ENCODE measurements around the gene NUTM2F.
"Not testable (repeated sequence)": the region's sequence is repeated elsewhere in the genome, so short reads cannot be mapped to it uniquely, and the experiment has no call there.

NUTM2F gene

DNA sequence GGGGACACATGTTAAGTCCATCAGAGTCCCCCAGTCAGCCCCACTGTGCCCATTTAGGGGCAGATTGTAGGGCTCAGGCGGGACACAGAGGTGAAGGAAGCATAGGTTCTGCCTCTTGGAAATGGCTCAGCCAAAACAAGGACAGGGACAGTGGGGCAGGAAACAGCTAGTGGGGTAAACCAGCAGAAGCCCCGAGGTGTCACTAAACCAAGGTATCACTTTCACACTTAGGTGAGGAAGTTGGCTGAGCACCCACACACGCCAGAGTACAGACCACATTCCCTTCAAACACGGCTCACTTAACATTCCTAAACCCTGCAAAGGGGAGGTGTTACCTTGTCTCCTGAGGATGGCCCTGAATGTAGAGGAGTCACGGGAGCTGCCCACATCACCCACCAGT lies 12.2 kb downstream of the NUTM2F start:
- not testable (repeated sequence) for H3K9me3 ChIP-seq (ENCODE audit: control insufficient read depth in 1 of 2, low read length in 2 of 2)

GRCh38 chr9:94315034-94315984 lies 13.1 kb downstream of the NUTM2F start:
- H3K4me3 ChIP-seq (ENCODE audit: low read depth in 1 of 2, low read length in 2 of 2): not testable (repeated sequence)

More for the DNA sequence above, 12.2 kb downstream of the NUTM2F start:
- H3K9ac ChIP-seq (ENCODE audit: low read depth in 1 of 2, low read length in 2 of 2); H3K36me3 ChIP-seq (ENCODE audit: control insufficient read depth in 1 of 2, insufficient read depth in 2 of 2, low read length in 2 of 2); H3K4me3 ChIP-seq (ENCODE audit: low read depth in 1 of 2, low read length in 2 of 2); H3K4me1 ChIP-seq (ENCODE audit: control insufficient read depth in 1 of 2, insufficient read depth in 2 of 2, low read length in 2 of 2); H3K27me3 ChIP-seq (ENCODE audit: control insufficient read depth in 1 of 2, insufficient read depth in 2 of 2, low read length in 2 of 2); H3K27ac ChIP-seq (ENCODE audit: low read depth, low read length): not testable (repeated sequence)

GRCh38 chr9:94303321-94303720 lies 25.1 kb downstream of the NUTM2F start:
- Histone ChIP-seq H3K36me3 (ENCODE audit: control insufficient read depth in 1 of 2, insufficient read depth in 2 of 2, low read length in 2 of 2) (peaks cover 0 to 4% of the 10 kb centered on the region in 2 donors), H3K4me3 (ENCODE audit: low read depth in 1 of 2, low read length in 2 of 2) (no peak overlapping the region), H3K27me3 (ENCODE audit: control insufficient read depth in 1 of 2, insufficient read depth in 2 of 2, low read length in 2 of 2) (no peaks in the 10 kb centered on the region), H3K9ac (ENCODE audit: low read depth in 1 of 2, low read length in 2 of 2) (no peak overlapping the region), H3K27ac (ENCODE audit: low read depth, low read length) (no peak overlapping the region), H3K4me1 (ENCODE audit: control insufficient read depth in 1 of 2, insufficient read depth in 2 of 2, low read length in 2 of 2) (peaks cover 7 to 17% of the 10 kb centered on the region in 2 donors), H3K9me3 (ENCODE audit: control insufficient read depth in 1 of 2, low read length in 2 of 2) (no peaks in the 10 kb centered on the region)

More at GRCh38 chr9:94315034-94315984, 13.1 kb downstream of the NUTM2F start:
- not testable (repeated sequence) for H3K27me3 ChIP-seq (ENCODE audit: control insufficient read depth in 1 of 2, insufficient read depth in 2 of 2, low read length in 2 of 2); H3K27ac ChIP-seq (ENCODE audit: low read depth, low read length); H3K4me1 ChIP-seq (ENCODE audit: control insufficient read depth in 1 of 2, insufficient read depth in 2 of 2, low read length in 2 of 2); H3K36me3 ChIP-seq (ENCODE audit: control insufficient read depth in 1 of 2, insufficient read depth in 2 of 2, low read length in 2 of 2); H3K9me3 ChIP-seq (ENCODE audit: control insufficient read depth in 1 of 2, low read length in 2 of 2); H3K9ac ChIP-seq (ENCODE audit: low read depth in 1 of 2, low read length in 2 of 2)

- Histone ChIP-seq H3K4me1 (ENCODE audit: control insufficient read depth in 1 of 2, insufficient read depth in 2 of 2, low read length in 2 of 2) (peaks cover 7 to 17% of the 10 kb centered on the region in 2 donors), H3K27me3 (ENCODE audit: control insufficient read depth in 1 of 2, insufficient read depth in 2 of 2, low read length in 2 of 2) (no peaks in the 10 kb centered on the region)
Measured at GRCh38 chr9:94302426-94302825, 26.0 kb downstream of the NUTM2F start.

GRCh38 chr9:94301583-94301982 lies 26.9 kb downstream of the NUTM2F start:
- no peak overlapping the region for H3K27ac ChIP-seq (ENCODE audit: low read depth, low read length)
- H3K4me1 ChIP-seq (ENCODE audit: control insufficient read depth in 1 of 2, insufficient read depth in 2 of 2, low read length in 2 of 2): peaks cover 7 to 17% of the 10 kb centered on the region in 2 donors
- H3K27me3 ChIP-seq (ENCODE audit: control insufficient read depth in 1 of 2, insufficient read depth in 2 of 2, low read length in 2 of 2): no peaks in the 10 kb centered on the region
- H3K4me3 ChIP-seq (ENCODE audit: low read depth in 1 of 2, low read length in 2 of 2): no peak overlapping the region
- no peaks in the 10 kb centered on the region for H3K9me3 ChIP-seq (ENCODE audit: control insufficient read depth in 1 of 2, low read length in 2 of 2)
- H3K36me3 ChIP-seq (ENCODE audit: control insufficient read depth in 1 of 2, insufficient read depth in 2 of 2, low read length in 2 of 2): peaks cover 0 to 4% of the 10 kb centered on the region in 2 donors
- no peak overlapping the region for H3K9ac ChIP-seq (ENCODE audit: low read depth in 1 of 2, low read length in 2 of 2)

More at GRCh38 chr9:94302426-94302825, 26.0 kb downstream of the NUTM2F start:
- H3K4me3 ChIP-seq (ENCODE audit: low read depth in 1 of 2, low read length in 2 of 2): no peak overlapping the region
- no peak overlapping the region for H3K9ac ChIP-seq (ENCODE audit: low read depth in 1 of 2, low read length in 2 of 2)
- H3K36me3 ChIP-seq (ENCODE audit: control insufficient read depth in 1 of 2, insufficient read depth in 2 of 2, low read length in 2 of 2): peaks cover 0 to 4% of the 10 kb centered on the region in 2 donors
- H3K9me3 ChIP-seq (ENCODE audit: control insufficient read depth in 1 of 2, low read length in 2 of 2): no peaks in the 10 kb centered on the region
- no peak overlapping the region for H3K27ac ChIP-seq (ENCODE audit: low read depth, low read length)

- no peaks in the 10 kb centered on the region for H3K9me3 ChIP-seq (ENCODE audit: control insufficient read depth in 1 of 2, low read length in 2 of 2)
- peaks cover 7 to 17% of the 10 kb centered on the region in 2 donors for H3K4me1 ChIP-seq (ENCODE audit: control insufficient read depth in 1 of 2, insufficient read depth in 2 of 2, low read length in 2 of 2)
- H3K9ac ChIP-seq (ENCODE audit: low read depth in 1 of 2, low read length in 2 of 2): no peak overlapping the region
- no peaks in the 10 kb centered on the region for H3K27me3 ChIP-seq (ENCODE audit: control insufficient read depth in 1 of 2, insufficient read depth in 2 of 2, low read length in 2 of 2)
- H3K4me3 ChIP-seq (ENCODE audit: low read depth in 1 of 2, low read length in 2 of 2): no peak overlapping the region
- H3K36me3 ChIP-seq (ENCODE audit: control insufficient read depth in 1 of 2, insufficient read depth in 2 of 2, low read length in 2 of 2): peaks cover 0 to 4% of the 10 kb centered on the region in 2 donors
- no peak overlapping the region for H3K27ac ChIP-seq (ENCODE audit: low read depth, low read length)
Measured at GRCh38 chr9:94300470-94301301, 27.8 kb downstream of the NUTM2F start.

- Histone ChIP-seq H3K27ac (ENCODE audit: low read depth, low read length) (no peak overlapping the region), H3K36me3 (ENCODE audit: control insufficient read depth in 1 of 2, insufficient read depth in 2 of 2, low read length in 2 of 2) (peaks cover 3 to 10% of the 10 kb centered on the region in 2 donors)
Measured at GRCh38 chr9:94298949-94299599, 29.4 kb downstream of the NUTM2F start.

GRCh38 chr9:94289691-94290090 lies 38.8 kb downstream of the NUTM2F start:
- Histone ChIP-seq H3K36me3 (ENCODE audit: control insufficient read depth in 1 of 2, insufficient read depth in 2 of 2, low read length in 2 of 2) (peaks cover 3 to 25% of the 10 kb centered on the region in 2 donors), H3K27ac (ENCODE audit: low read depth, low read length) (no peak overlapping the region), H3K9me3 (ENCODE audit: control insufficient read depth in 1 of 2, low read length in 2 of 2) (peaks cover 0 to 5% of the 10 kb centered on the region in 2 donors), H3K27me3 (ENCODE audit: control insufficient read depth in 1 of 2, insufficient read depth in 2 of 2, low read length in 2 of 2) (no peaks in the 10 kb centered on the region), H3K4me1 (ENCODE audit: control insufficient read depth in 1 of 2, insufficient read depth in 2 of 2, low read length in 2 of 2) (no peaks in the 10 kb centered on the region), H3K4me3 (ENCODE audit: low read depth in 1 of 2, low read length in 2 of 2) (no peak overlapping the region), H3K9ac (ENCODE audit: low read depth in 1 of 2, low read length in 2 of 2) (no peak overlapping the region)

More at GRCh38 chr9:94298949-94299599, 29.4 kb downstream of the NUTM2F start:
- H3K9ac ChIP-seq (ENCODE audit: low read depth in 1 of 2, low read length in 2 of 2): no peak overlapping the region
- H3K9me3 ChIP-seq (ENCODE audit: control insufficient read depth in 1 of 2, low read length in 2 of 2): no peaks in the 10 kb centered on the region
- no peaks in the 10 kb centered on the region for H3K27me3 ChIP-seq (ENCODE audit: control insufficient read depth in 1 of 2, insufficient read depth in 2 of 2, low read length in 2 of 2)
- H3K4me1 ChIP-seq (ENCODE audit: control insufficient read depth in 1 of 2, insufficient read depth in 2 of 2, low read length in 2 of 2): peaks cover 7 to 17% of the 10 kb centered on the region in 2 donors
- H3K4me3 ChIP-seq (ENCODE audit: low read depth in 1 of 2, low read length in 2 of 2): no peak overlapping the region

DNA sequence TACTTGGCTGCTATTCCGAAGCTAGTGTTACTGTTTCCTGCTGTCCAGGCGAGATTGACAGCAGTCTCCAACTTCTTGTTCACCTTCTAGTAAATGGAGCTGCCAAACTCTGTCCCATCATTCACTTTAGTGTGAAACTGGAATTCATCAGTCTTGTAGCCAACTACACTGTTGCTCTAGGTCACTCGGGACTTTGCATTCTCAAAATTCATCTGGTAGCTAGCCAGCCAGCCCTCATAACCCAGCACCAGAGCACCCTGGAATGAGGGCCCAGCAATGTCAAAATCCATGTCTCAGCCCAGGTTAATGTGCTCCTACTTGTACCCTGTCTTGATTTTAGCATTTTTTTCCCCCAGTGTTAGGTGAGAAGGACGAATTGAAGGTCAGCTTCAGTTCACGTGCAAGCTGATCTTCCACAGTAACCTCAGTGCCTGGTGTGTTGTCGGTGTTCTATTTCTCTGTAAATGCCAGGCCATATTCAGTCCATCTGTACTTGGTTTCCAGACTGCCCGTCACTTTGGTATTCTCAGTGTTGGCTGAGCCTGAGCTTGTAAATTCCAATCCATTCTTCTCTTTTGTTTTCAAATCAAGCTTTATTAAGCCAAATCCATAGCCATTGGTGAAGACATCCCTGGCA lies 40.4 kb downstream of the NUTM2F start:
- Histone ChIP-seq H3K36me3 (ENCODE audit: control insufficient read depth in 1 of 2, insufficient read depth in 2 of 2, low read length in 2 of 2) (peaks cover 0 to 16% of the 10 kb centered on the region in 2 donors), H3K27ac (ENCODE audit: low read depth, low read length) (no peak overlapping the region), H3K9ac (ENCODE audit: low read depth in 1 of 2, low read length in 2 of 2) (no peak overlapping the region), H3K27me3 (ENCODE audit: control insufficient read depth in 1 of 2, insufficient read depth in 2 of 2, low read length in 2 of 2) (no peaks in the 10 kb centered on the region), H3K9me3 (ENCODE audit: control insufficient read depth in 1 of 2, low read length in 2 of 2) (peaks cover 0 to 5% of the 10 kb centered on the region in 2 donors), H3K4me3 (ENCODE audit: low read depth in 1 of 2, low read length in 2 of 2) (no peak overlapping the region), H3K4me1 (ENCODE audit: control insufficient read depth in 1 of 2, insufficient read depth in 2 of 2, low read length in 2 of 2) (no peaks in the 10 kb centered on the region)

Data from duodenal mucosa (tissue), 2 donors.